ENCODE measurements around the gene PHACTR3.

DNA sequence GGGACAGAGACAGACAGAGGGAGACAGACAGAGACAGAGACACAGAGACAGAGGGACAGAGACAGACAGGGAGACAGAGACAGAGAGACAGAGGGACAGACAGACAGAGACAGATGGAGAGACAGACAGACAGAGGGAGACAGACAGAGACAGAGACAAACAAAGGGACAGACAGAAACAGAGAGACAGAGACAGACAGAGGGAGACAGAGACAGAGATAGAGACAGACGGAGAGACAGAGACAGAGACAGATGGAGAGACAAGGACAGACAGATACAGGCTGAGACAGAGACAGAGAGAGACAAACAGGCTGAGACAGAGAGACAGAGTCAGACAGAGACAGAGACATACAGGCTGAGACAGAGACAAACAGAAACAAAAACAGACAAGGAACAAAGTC lies 39.4 kb upstream of the PHACTR3 start:
- TF ChIP-seq, protein P1, sequence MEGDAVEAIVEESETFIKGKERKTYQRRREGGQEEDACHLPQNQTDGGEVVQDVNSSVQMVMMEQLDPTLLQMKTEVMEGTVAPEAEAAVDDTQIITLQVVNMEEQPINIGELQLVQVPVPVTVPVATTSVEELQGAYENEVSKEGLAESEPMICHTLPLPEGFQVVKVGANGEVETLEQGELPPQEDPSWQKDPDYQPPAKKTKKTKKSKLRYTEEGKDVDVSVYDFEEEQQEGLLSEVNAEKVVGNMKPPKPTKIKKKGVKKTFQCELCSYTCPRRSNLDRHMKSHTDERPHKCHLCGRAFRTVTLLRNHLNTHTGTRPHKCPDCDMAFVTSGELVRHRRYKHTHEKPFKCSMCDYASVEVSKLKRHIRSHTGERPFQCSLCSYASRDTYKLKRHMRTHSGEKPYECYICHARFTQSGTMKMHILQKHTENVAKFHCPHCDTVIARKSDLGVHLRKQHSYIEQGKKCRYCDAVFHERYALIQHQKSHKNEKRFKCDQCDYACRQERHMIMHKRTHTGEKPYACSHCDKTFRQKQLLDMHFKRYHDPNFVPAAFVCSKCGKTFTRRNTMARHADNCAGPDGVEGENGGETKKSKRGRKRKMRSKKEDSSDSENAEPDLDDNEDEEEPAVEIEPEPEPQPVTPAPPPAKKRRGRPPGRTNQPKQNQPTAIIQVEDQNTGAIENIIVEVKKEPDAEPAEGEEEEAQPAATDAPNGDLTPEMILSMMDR (IDR thresholded peaks at IDR 0.05 in 2 of 3, conservative IDR thresholded peaks at IDR 0.05 in 1 of 3; ENCODE audit: borderline replicate concordance in 1 of 3, insufficient read depth in 1 of 3, low read depth in 2 of 3, low read length in 2 of 3) = no peak
- TF ChIP-seq POLR2A (IDR thresholded peaks at IDR 0.05; ENCODE audit: borderline replicate concordance, extremely low read depth, insufficient read depth, insufficient read length) (no peak), EZH2phosphoT487 (IDR thresholded peaks at IDR 0.05; ENCODE audit: borderline replicate concordance) (no peak), REST (IDR thresholded peaks at IDR 0.05; ENCODE audit: low read depth) (no peak), JUND (IDR thresholded peaks at IDR 0.05) (no peak), YY1 (IDR thresholded peaks at IDR 0.05; ENCODE audit: extremely low read depth, insufficient replicate concordance, low read depth, low read length) (no peak), SP1 (IDR thresholded peaks at IDR 0.05; ENCODE audit: low read depth) (no peak)

All from HCT116 (cell line).